GM12878 (cell line): ENCODE measurements around the gene IL27RA. TPM values are rescaled to one million over a fixed set of nuclear protein-coding genes. Genes with fewer than 3 reads are reported as not detected.

Experiments used
- ATAC-seq: fragments of 200-7000 bp; cut with Tn5 transposase; 3 replicates; pipeline ENCODE4 v1.9.1; 2020; ENCODE audit warnings: mild to moderate bottlenecking, moderate library complexity
- BruUV-seq: library from RNA; stranded (reverse); fragments of 400-500 nt; replicated peaks from 2 replicates; lab custom pipeline; 2021; lab: Mats Ljungman, UMichigan
- CTCF ChIA-PET: fragments of 300-600 bp; sonication (Branson Sonifier 250); formaldehyde crosslinking; extraction: SDS; loops from one replicate; lab custom pipeline; 2021; ENCODE audit warnings: inconsistent platforms; lab: Yijun Ruan, JAX
- POLR2A ChIA-PET: fragments of 350-600 bp; formaldehyde crosslinking; extraction: SDS; loops from one replicate; lab custom pipeline; 2021; ENCODE audit warnings: inconsistent platforms; lab: Charles Lee
- RAD21 ChIA-PET: fragments of 300-600 bp; sonication (Branson Sonifier 250); formaldehyde crosslinking; loops from one replicate; lab custom pipeline; 2023; ENCODE audit warnings: antibody characterized with exemption; ENCODE audit not compliant: unreplicated experiment; lab: Charles Lee
- SMC1A ChIA-PET: fragments of 300-600 bp; sonication (Branson Sonifier 250); formaldehyde crosslinking; loops from one replicate; lab custom pipeline; 2023; ENCODE audit not compliant: unreplicated experiment, uncharacterized antibody; lab: Charles Lee
- DNase-seq: peaks from one replicate; pipeline ENCODE4 v3.0.0-alpha.2; 2011; ENCODE audit warnings: low read depth, low spot score
- FAIRE-seq: peaks from 3 replicates; lab custom pipeline; 2011; peaks lifted over from hg19 to GRCh38; lab: Jason Lieb, UNC
- H2AFZ ChIP-seq: 2 replicates; pipeline ENCODE4 v1.6.0; 2011; ENCODE audit warnings: low read depth, low read length, control low read depth; ENCODE audit not compliant: control insufficient read depth
- H3K27ac ChIP-seq: 2 replicates; pipeline ENCODE4 v1.5.1; 2011; ENCODE audit warnings: control low read depth; ENCODE audit not compliant: control insufficient read depth, insufficient read depth
- H3K27me3 ChIP-seq, 2 experiments: replicated peaks in 1 of 2; 2 replicates each; pipeline versions ENCODE4 v1.6.0 to v1.6.1; 2011; ENCODE audit warnings: low read length in 1 of 2; ENCODE audit not compliant: control insufficient read depth in 2 of 2, insufficient read depth in 2 of 2
- H3K36me3 ChIP-seq, 2 experiments: 2 replicates each; pipeline ENCODE4 v1.5.1; 2011; ENCODE audit warnings: low read length in 1 of 2; ENCODE audit not compliant: control insufficient read depth in 2 of 2, insufficient read depth in 2 of 2
- H3K4me1 ChIP-seq: 2 replicates; pipeline ENCODE4 v1.6.1; 2011; ENCODE audit warnings: mild to moderate bottlenecking, low read length, moderate library complexity, mixed read lengths; ENCODE audit not compliant: control insufficient read depth, insufficient read depth
- H3K4me2 ChIP-seq: 2 replicates; pipeline ENCODE4 v1.6.0; 2011; ENCODE audit warnings: control low read depth; ENCODE audit not compliant: control insufficient read depth, insufficient read depth
- H3K4me3 ChIP-seq: fragments of 200-600 bp; sonication (generic); 2 replicates; pipeline ENCODE4 v1.5.1; 2016
- H3K79me2 ChIP-seq: 2 replicates; pipeline ENCODE4 v1.6.0; 2011; ENCODE audit warnings: low read length; ENCODE audit not compliant: control insufficient read depth, insufficient read depth
- H3K9ac ChIP-seq: 2 replicates; pipeline ENCODE4 v1.8.0; 2011; ENCODE audit warnings: low read length, control low read depth, mixed read lengths; ENCODE audit not compliant: control insufficient read depth, insufficient read depth
- H3K9me3 ChIP-seq: replicated peaks from 3 replicates; pipeline ENCODE4 v1.5.1; 2011; ENCODE audit warnings: mild to moderate bottlenecking, low read length; ENCODE audit not compliant: control insufficient read depth, insufficient read depth
- H4K20me1 ChIP-seq: 2 replicates; pipeline ENCODE4 v1.6.0; 2011; ENCODE audit not compliant: control insufficient read depth, insufficient read depth
- BMI1 ChIP-seq: fragments of 450-650 bp; IDR thresholded peaks from 2 replicates; pipeline ENCODE4 v1.6.1; 2016; ENCODE audit warnings: mild to moderate bottlenecking, moderate library complexity, borderline replicate concordance
- DPF2 ChIP-seq: fragments of 450-650 bp; IDR thresholded peaks from 2 replicates; pipeline ENCODE4 v1.6.1; 2017; ENCODE audit warnings: mild to moderate bottlenecking
- MTA2 ChIP-seq: fragments of 450-650 bp; IDR thresholded peaks from 2 replicates; pipeline ENCODE4 v1.6.1; 2016; ENCODE audit warnings: low read depth, mild to moderate bottlenecking, moderate library complexity
- PAX5 ChIP-seq: IDR thresholded peaks from 2 replicates; pipeline ENCODE4 v1.6.1; 2011; ENCODE audit warnings: low read depth, low read length, borderline replicate concordance
- SMARCA5 ChIP-seq: fragments of 450-650 bp; IDR thresholded peaks from 2 replicates; pipeline ENCODE4 v1.6.1; 2017; ENCODE audit warnings: mild to moderate bottlenecking
- TAF1 ChIP-seq: IDR thresholded peaks from 2 replicates; pipeline ENCODE4 v1.6.1; 2011; ENCODE audit warnings: mild to moderate bottlenecking, low read depth, low read length, borderline replicate concordance
- ZBTB40 ChIP-seq: fragments of 450-650 bp; IDR thresholded peaks from 2 replicates; pipeline ENCODE4 v1.6.1; 2016; ENCODE audit warnings: mild to moderate bottlenecking, moderate library complexity, borderline replicate concordance
- ZNF217 ChIP-seq: fragments of 450-650 bp; IDR thresholded peaks from 2 replicates; pipeline ENCODE4 v1.6.1; 2017; ENCODE audit warnings: antibody characterized with exemption, mild to moderate bottlenecking
- ZNF592 ChIP-seq: fragments of 450-650 bp; IDR thresholded peaks from 2 replicates; pipeline ENCODE4 v1.6.1; 2017; ENCODE audit warnings: mild to moderate bottlenecking, moderate library complexity
- ZNF622 ChIP-seq: fragments of 450-650 bp; IDR thresholded peaks from 2 replicates; pipeline ENCODE4 v1.6.1; 2017; ENCODE audit warnings: mild to moderate bottlenecking, inconsistent platforms
- WGBS: methylation state at CpG from one replicate; pipeline ENCODE4 v1.1.6; 2016; ENCODE audit warnings: low lambda C conversion rate; ENCODE audit not compliant: insufficient replicate concordance, insufficient coverage; ENCODE audit errors: missing lambda C conversion rate; 5-methylcytosine and 5-hydroxymethylcytosine counted together
- in situ Hi-C: fragments of 300-500 bp; cut with MboI; formaldehyde crosslinking; loops from 9 replicates; pipeline ENCODE4 v1.14.3; 2018; ENCODE audit warnings: mixed read lengths
- intact Hi-C: fragments of 100-400 bp; cut with micrococcal nuclease; formaldehyde crosslinking; loops from one replicate; pipeline ENCODE4 v1.14.2; 2022; ENCODE audit not compliant: unreplicated experiment
- polyA plus RNA-seq, 11 experiments: library from polyadenylated mRNA; depleted of rRNA in 4 of 11; unstranded in 6 of 11; stranded (reverse) in 5 of 11; fragments of >200 nt; fragmentation: Nextera tagmentation in 4 of 11; fragmentation: Illumina TruSeq in 1 of 11; extraction: Ambion mirVana in 4 of 11; extraction: Trizol in 1 of 11; gene quantifications; 1 replicate in 1 of 11; 2 replicates in 10 of 11; pipeline versions ENCODE4 v1.2.1 to v1.2.3, GENCODE V29; 2011 to 2016; ENCODE audit warnings: inconsistent platforms in 2 of 11, missing spikeins in 2 of 11, low read depth in 1 of 11
- total RNA-seq, 4 experiments: library from RNA; depleted of rRNA in 3 of 4; stranded (reverse); fragments of >200 nt in 3 of 4; fragmentation: Illumina TruSeq in 1 of 4; extraction: Trizol in 1 of 4; gene quantifications; 2 replicates each; pipeline versions ENCODE4 v1.2.1 to v1.2.3, GENCODE V29; 2013 to 2021

IL27RA gene
- total and polyA plus RNA-seq, 10 of the 15 experiments (the other 5 are each of a cell fraction or from before 2014, with no cell fraction given) = 8.4 to 63.5 (median 41.2) TPM

GRCh38 chr19:14063105-14063504 is 31.5 kb downstream of the IL27RA start:
- no TSS peak for BruUV-seq
- intact Hi-C loops = no loop called here
- H3K27ac ChIP-seq = no peak overlapping the region
- peaks cover 0 to 4% of the 10 kb centered on the region in 2 experiments; a peak in 3 of 4 replicates for H3K27me3 ChIP-seq
- H2AFZ ChIP-seq = no peak overlapping the region
- SMC1A ChIA-PET = no interaction called here
- H3K4me2 ChIP-seq = no peak overlapping the region
- no peak overlapping the region for H3K9ac ChIP-seq
- no peaks in the 10 kb centered on the region for H3K9me3 ChIP-seq
- TF ChIP-seq ZNF622 (no peak), BMI1 (no peak), ZNF217 (no peak), ZNF592 (no peak), PAX5 (no peak), ZBTB40 (no peak), DPF2 (no peak), TAF1 (no peak), SMARCA5 (no peak), MTA2 (no peak)
- TF ChIP-seq, all 136 proteins: peak for 0
- ChIA-PET POLR2A (no interaction called here), CTCF (interaction anchor here (1.3 kb wide), 1 partner anchor 9 kb away, joined by 3 read pairs; no protein-coding TSS in a partner anchor), RAD21 (no interaction called here)
- DNase-seq (no peak), ATAC-seq (no peak), FAIRE-seq (no peak)
- Histone ChIP-seq H3K4me3 (no peak overlapping the region), H3K36me3 (no peaks in the 10 kb centered on the region), H3K4me1 (no peaks in the 10 kb centered on the region), H3K79me2 (no peaks in the 10 kb centered on the region), H4K20me1 (no peaks in the 10 kb centered on the region; the same call in 1 of the 2 replicates)
- in situ Hi-C loops = loop anchor here (25.0 kb wide), 1 partner anchor 776 kb away; no protein-coding TSS in a partner anchor
- WGBS = 44% methylated on average over 7 of the region's 7 CpGs
